PC-3 (cell line): ENCODE results near the gene GINS1. TPM values are rescaled to one million over a fixed set of nuclear protein-coding genes. Genes with fewer than 3 reads are reported as not detected.

Source experiments
- ATAC-seq: fragments of 200-7000 bp; cut with Tn5 transposase; 2 replicates; pipeline ENCODE4 v1.9.1; 2020; ENCODE audit warnings: mild to moderate bottlenecking, moderate library complexity
- BruUV-seq: library from RNA; stranded (reverse); fragments of 400-500 nt; replicated peaks from 2 replicates; lab custom pipeline; 2021; lab: Mats Ljungman, UMichigan
- CTCF ChIA-PET: fragments of 300-600 bp; sonication (Branson Sonifier 250); formaldehyde crosslinking; loops from one replicate; lab custom pipeline; 2022; ENCODE audit warnings: antibody characterized with exemption; lab: Charles Lee
- POLR2A ChIA-PET: fragments of 300-600 bp; sonication (Branson Sonifier 250); formaldehyde crosslinking; loops from one replicate; lab custom pipeline; 2022; ENCODE audit warnings: antibody characterized with exemption; ENCODE audit not compliant: unreplicated experiment; lab: Charles Lee
- DNase-seq: peaks from one replicate; pipeline ENCODE4 v3.0.0-alpha.2; 2015
- H2AFZ ChIP-seq: fragments of 300-600 bp; sonication (generic); 2 replicates; pipeline ENCODE4 v1.6.0; 2016; ENCODE audit warnings: antibody characterized with exemption, low read length
- H3F3A ChIP-seq: fragments of 300-600 bp; sonication (generic); one replicate; pipeline ENCODE4 v1.6.0; 2017; ENCODE audit warnings: antibody characterized with exemption, low read length, control low read depth, mild to moderate bottlenecking; ENCODE audit not compliant: unreplicated experiment
- H3K27ac ChIP-seq: fragments of 300-600 bp; sonication (generic); 2 replicates; pipeline ENCODE4 v1.5.1; 2016; ENCODE audit warnings: mild to moderate bottlenecking, low read length
- H3K27me3 ChIP-seq: fragments of 300-600 bp; sonication (generic); 2 replicates; pipeline ENCODE4 v1.6.1; 2016; ENCODE audit warnings: low read length, mixed read lengths
- H3K36me3 ChIP-seq: fragments of 300-600 bp; sonication (generic); 2 replicates; pipeline ENCODE4 v1.6.1; 2016; ENCODE audit warnings: low read depth, mixed run types, low read length, mixed read lengths
- H3K4me1 ChIP-seq: fragments of 300-600 bp; sonication (generic); 2 replicates; pipeline ENCODE4 v1.5.1; 2016; ENCODE audit warnings: low read length; ENCODE audit not compliant: insufficient read depth
- H3K4me2 ChIP-seq: fragments of 300-600 bp; sonication (generic); 2 replicates; pipeline ENCODE4 v1.6.0; 2016; ENCODE audit warnings: low read length
- H3K4me3 ChIP-seq: fragments of 300-600 bp; sonication (generic); 2 replicates; pipeline ENCODE4 v1.5.1; 2016; ENCODE audit warnings: mild to moderate bottlenecking, low read length, mixed read lengths
- H3K79me2 ChIP-seq: fragments of 300-600 bp; sonication (generic); 2 replicates; pipeline ENCODE4 v1.6.1; 2017; ENCODE audit warnings: low read length, mixed read lengths
- H3K9ac ChIP-seq: fragments of 300-600 bp; sonication (generic); 2 replicates; pipeline ENCODE4 v1.6.0; 2016; ENCODE audit warnings: mild to moderate bottlenecking, low read length
- H3K9me2 ChIP-seq: fragments of 300-600 bp; sonication (generic); replicated peaks from 2 replicates; pipeline ENCODE4 v1.6.1; 2016; ENCODE audit warnings: mixed run types, low read length, mixed read lengths
- H3K9me3 ChIP-seq: fragments of 300-600 bp; sonication (generic); 2 replicates; pipeline ENCODE4 v1.6.1; 2016; ENCODE audit warnings: low read length, mixed read lengths
- H4K20me1 ChIP-seq: fragments of 300-600 bp; sonication (generic); 2 replicates; pipeline ENCODE4 v1.6.1; 2016; ENCODE audit warnings: low read length, mixed read lengths
- CTCF ChIP-seq: fragments of 300-600 bp; sonication (generic); conservative IDR thresholded peaks from 2 replicates; pipeline ENCODE4 v1.5.1; 2017; ENCODE audit warnings: antibody characterized with exemption, low read depth, mild to moderate bottlenecking, low read length
- EZH2 ChIP-seq: fragments of 300-600 bp; sonication (generic); IDR thresholded peaks from one replicate; pipeline ENCODE4 v1.6.1; 2017; ENCODE audit warnings: antibody characterized with exemption, mild to moderate bottlenecking, low read length; ENCODE audit not compliant: unreplicated experiment
- EZH2phosphoT487 ChIP-seq: fragments of 300-600 bp; sonication (generic); IDR thresholded peaks from 2 replicates; pipeline ENCODE4 v1.6.1; 2018; ENCODE audit warnings: mild to moderate bottlenecking, antibody characterized with exemption, low read length, borderline replicate concordance
- intact Hi-C: fragments of 100-400 bp; cut with micrococcal nuclease; formaldehyde crosslinking; loops from 2 replicates; pipeline ENCODE4 v1.9.0; 2023
- total RNA-seq: library from RNA; depleted of rRNA; stranded (reverse); fragments of >200 nt; gene quantifications from 2 replicates; pipeline ENCODE4 v1.2.3, GENCODE V29; 2014

GINS1 gene
- total RNA-seq, 1 experiment from 2014 or later = 28.1 TPM

DNA sequence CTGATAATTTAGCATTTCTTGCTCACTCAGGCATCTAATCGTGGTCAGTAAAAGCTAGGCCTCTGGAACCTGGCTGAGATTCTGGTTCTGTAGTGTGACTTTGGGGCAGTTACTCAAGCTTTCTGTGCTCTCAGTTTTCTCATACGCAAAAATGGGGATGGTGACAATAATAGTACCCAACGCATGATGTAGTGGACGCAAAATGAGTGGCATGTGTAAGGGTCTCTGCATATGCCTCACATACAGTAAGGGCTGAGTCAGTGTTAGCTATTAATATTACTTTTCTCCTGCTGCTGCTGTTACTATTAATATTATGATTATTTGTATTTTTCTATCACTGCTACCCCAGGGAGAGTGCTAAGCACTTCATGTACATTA is 686 bp downstream of the GINS1 start:
- Histone ChIP-seq H3K9me3 (peaks cover 3% of the 10 kb centered on the region; the same call in 1 of the 2 replicates), H3K9ac (peak overlapping the region; percentile 97), H3F3A (no peaks in the 10 kb centered on the region), H3K4me3 (peak overlapping the region; percentile 91), H3K27ac (peak overlapping the region; percentile 62), H3K79me2 (peaks cover 51% of the 10 kb centered on the region), H3K9me2 (no peaks in the 10 kb centered on the region), H3K4me1 (peaks cover 18% of the 10 kb centered on the region), H3K4me2 (peak overlapping the region; percentile 97), H2AFZ (peak overlapping the region; percentile 88), H3K27me3 (no peaks in the 10 kb centered on the region), H4K20me1 (no peaks in the 10 kb centered on the region), H3K36me3 (peaks cover 9% of the 10 kb centered on the region; the same call in 1 of the 2 replicates)
- ChIA-PET CTCF (no interaction called here), POLR2A (interaction anchor here (0.6 kb wide), 2 partner anchors 9 to 181 kb away, joined by 3 to 6 read pairs; no protein-coding TSS in a partner anchor)
- TF ChIP-seq EZH2phosphoT487 (no peak), CTCF (no peak), EZH2 (no peak)
- no TSS peak for BruUV-seq
- peak; percentile 7; the same call in 1 of the 2 replicates for ATAC-seq
- intact Hi-C loops = no loop called here
- DNase-seq = no peak

GRCh38 chr20:25408890-25409289 is 1.4 kb downstream of the GINS1 start:
- Histone ChIP-seq H3K9me3 (no peaks in the 10 kb centered on the region), H3K4me1 (peaks cover 18% of the 10 kb centered on the region), H3K27me3 (no peaks in the 10 kb centered on the region), H3K9ac (peak overlapping the region; percentile 97; the same call in 1 of the 2 replicates), H3F3A (no peaks in the 10 kb centered on the region), H4K20me1 (no peaks in the 10 kb centered on the region), H3K9me2 (no peaks in the 10 kb centered on the region), H3K4me2 (peak overlapping the region; percentile 97), H3K79me2 (peaks cover 58% of the 10 kb centered on the region), H3K36me3 (peaks cover 14% of the 10 kb centered on the region; the same call in 1 of the 2 replicates), H3K27ac (no peak overlapping the region), H2AFZ (no peak overlapping the region), H3K4me3 (peak overlapping the region; percentile 91)
- ChIA-PET POLR2A (no interaction called here), CTCF (interaction anchor here (0.6 kb wide), 1 partner anchor 163 kb away, joined by 4 read pairs; no protein-coding TSS in a partner anchor)
- DNase-seq (no peak), ATAC-seq (no peak)
- intact Hi-C loops = no loop called here
- TF ChIP-seq CTCF (no peak), EZH2phosphoT487 (no peak), EZH2 (no peak)
- BruUV-seq = no TSS peak

DNA sequence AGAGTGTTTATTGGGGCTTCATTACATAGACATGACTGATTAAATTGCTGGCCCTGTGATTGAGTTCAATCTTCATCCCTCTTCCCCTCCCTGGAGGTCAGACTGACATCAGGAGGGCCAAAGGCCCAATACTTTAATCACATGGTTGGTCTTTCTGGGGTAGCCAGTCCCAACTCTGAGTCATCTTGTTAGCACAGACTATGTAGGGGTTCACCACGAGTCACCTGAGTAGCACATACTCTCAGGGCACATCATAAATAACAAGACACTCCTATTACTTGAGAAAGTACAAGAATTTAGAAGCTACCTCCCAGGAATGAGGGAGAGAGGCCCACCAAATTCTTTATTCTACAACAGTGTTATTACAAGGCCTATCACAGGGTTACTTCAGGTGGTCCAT is 11.3 kb downstream of the GINS1 start:
- TF ChIP-seq CTCF (no peak), EZH2phosphoT487 (no peak), EZH2 (no peak)
- Histone ChIP-seq H4K20me1 (0 out of 2 replicates have a peak, but pooled peaks cover 3% of the 10 kb centered on the region), H3F3A (no peaks in the 10 kb centered on the region), H3K4me2 (no peak overlapping the region), H3K79me2 (peaks cover 13% of the 10 kb centered on the region), H3K9ac (no peak overlapping the region), H3K27ac (no peak overlapping the region), H3K4me1 (peaks cover 8% of the 10 kb centered on the region), H3K27me3 (no peaks in the 10 kb centered on the region), H3K4me3 (no peak overlapping the region), H3K36me3 (peaks cover 53% of the 10 kb centered on the region), H3K9me2 (no peaks in the 10 kb centered on the region), H3K9me3 (no peaks in the 10 kb centered on the region), H2AFZ (no peak overlapping the region)
- intact Hi-C loops = no loop called here
- ChIA-PET CTCF (no interaction called here), POLR2A (interaction anchor here (0.6 kb wide), 1 partner anchor 66 kb away, joined by 7 read pairs; no protein-coding TSS in a partner anchor)
- BruUV-seq = no TSS peak
- DNase-seq (peak; percentile 32), ATAC-seq (peak; percentile 76)
